GM12874 (cell line): ENCODE data around the gene MOB3A.

Experiments used
- TF ChIP-seq, protein P1 (sequence below): IDR thresholded peaks from 2 replicates; pipeline ENCODE4 v1.5.1; 2011; ENCODE audit warnings: low read depth, mild to moderate bottlenecking, control low read depth, low read length, moderate library complexity; ENCODE audit not compliant: insufficient read depth

The MOB3A gene

DNA sequence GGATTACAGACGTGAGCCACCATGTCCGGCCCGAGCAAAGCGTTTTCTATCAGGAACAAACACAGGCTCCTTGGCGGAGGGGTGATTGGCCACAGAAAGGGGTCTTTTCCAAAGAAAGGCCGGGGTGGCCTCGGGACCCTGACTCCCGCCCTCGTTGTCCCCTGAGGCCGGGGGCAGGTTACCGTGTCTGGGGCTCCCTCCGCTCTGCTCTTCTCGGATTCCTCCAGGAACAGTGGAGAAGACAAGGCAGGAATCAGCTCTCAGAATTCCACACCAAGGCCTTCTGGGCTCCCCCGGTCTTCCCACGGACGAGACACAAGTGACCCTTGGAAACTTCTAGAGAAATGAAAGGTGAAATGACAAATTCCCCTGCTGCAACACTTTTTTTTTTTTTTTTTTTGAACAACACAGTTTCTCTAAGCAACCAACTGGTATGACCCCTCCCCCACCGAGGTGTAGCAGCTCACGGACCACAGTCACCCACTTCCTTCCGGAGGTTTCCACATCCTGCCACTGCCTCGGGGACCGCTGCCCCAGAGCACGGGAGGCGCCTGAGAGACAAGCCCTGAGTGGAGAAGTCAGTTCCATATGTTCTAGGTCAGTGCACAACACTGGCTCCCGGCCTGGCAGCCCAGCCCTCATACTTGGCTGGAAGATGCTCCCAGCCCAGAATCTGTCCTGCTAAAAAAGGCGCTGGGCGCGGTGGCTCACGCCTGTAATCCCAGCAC lies 11.0 kb downstream of the MOB3A start:
- TF ChIP-seq, protein P1, sequence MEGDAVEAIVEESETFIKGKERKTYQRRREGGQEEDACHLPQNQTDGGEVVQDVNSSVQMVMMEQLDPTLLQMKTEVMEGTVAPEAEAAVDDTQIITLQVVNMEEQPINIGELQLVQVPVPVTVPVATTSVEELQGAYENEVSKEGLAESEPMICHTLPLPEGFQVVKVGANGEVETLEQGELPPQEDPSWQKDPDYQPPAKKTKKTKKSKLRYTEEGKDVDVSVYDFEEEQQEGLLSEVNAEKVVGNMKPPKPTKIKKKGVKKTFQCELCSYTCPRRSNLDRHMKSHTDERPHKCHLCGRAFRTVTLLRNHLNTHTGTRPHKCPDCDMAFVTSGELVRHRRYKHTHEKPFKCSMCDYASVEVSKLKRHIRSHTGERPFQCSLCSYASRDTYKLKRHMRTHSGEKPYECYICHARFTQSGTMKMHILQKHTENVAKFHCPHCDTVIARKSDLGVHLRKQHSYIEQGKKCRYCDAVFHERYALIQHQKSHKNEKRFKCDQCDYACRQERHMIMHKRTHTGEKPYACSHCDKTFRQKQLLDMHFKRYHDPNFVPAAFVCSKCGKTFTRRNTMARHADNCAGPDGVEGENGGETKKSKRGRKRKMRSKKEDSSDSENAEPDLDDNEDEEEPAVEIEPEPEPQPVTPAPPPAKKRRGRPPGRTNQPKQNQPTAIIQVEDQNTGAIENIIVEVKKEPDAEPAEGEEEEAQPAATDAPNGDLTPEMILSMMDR = no peak

DNA sequence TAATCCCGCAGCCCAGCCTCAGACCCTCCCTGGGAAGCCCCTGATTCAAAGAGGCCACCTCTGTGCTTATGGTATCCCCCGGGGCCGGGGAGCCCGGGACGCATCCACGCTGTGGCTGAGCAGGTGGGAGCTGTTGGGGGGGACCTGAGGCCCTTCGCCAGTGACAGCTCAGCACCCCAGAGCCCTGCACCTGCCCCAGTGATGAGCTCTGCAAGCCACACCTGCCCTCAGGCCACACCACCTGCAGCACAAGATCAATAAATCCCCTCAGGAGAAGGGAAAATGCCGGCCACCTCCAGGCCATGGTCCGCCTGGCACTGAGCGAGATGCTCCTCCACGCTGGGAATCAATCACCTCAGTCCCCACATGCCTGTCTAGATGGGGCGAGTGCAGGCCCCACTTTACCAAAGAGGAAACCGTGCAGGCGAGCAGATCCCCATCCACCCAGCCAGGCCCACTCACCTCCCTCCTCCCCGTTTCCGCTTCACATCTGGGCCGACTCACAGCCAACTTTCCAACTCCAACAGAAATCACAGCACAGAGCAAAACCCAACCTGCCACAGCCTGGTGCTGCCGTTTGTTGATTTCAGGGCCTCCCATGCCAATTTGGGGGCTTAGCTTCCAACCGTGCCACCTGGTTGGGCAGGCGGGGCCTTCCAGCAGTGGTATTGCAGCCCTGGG lies 12.8 kb downstream of the MOB3A start:
- TF ChIP-seq, protein P1 = no peak

GRCh38 chr19:2081873-2082810 lies 14.0 kb downstream of the MOB3A start:
- TF ChIP-seq, protein P1 = no peak

- TF ChIP-seq, protein P1 = no peak
Measured at GRCh38 chr19:2080336-2080988, 15.7 kb downstream of the MOB3A start.

- TF ChIP-seq, protein P1 = no peak
Measured at GRCh38 chr19:2079865-2080301, 16.2 kb downstream of the MOB3A start.

- TF ChIP-seq, protein P1 = no peak
Measured at GRCh38 chr19:2079076-2079864, 16.9 kb downstream of the MOB3A start.
